Placental epithelial cell (primary cell): ENCODE data around the gene MPHOSPH9. TPM values are rescaled to one million over a fixed set of nuclear protein-coding genes. Genes with fewer than 3 reads are reported as not detected.

Source experiments
- small RNA-seq: library from RNA; depleted of rRNA; stranded (forward); fragments of <200 nt; gene quantifications from one replicate; pipeline ENCODE3, GENCODE V24; 2012
- total RNA-seq: library from RNA; depleted of rRNA; stranded (reverse); fragments of >200 nt; gene quantifications from 2 replicates; pipeline ENCODE4 v1.2.3, GENCODE V29; 2012

MPHOSPH9 gene, protein sequence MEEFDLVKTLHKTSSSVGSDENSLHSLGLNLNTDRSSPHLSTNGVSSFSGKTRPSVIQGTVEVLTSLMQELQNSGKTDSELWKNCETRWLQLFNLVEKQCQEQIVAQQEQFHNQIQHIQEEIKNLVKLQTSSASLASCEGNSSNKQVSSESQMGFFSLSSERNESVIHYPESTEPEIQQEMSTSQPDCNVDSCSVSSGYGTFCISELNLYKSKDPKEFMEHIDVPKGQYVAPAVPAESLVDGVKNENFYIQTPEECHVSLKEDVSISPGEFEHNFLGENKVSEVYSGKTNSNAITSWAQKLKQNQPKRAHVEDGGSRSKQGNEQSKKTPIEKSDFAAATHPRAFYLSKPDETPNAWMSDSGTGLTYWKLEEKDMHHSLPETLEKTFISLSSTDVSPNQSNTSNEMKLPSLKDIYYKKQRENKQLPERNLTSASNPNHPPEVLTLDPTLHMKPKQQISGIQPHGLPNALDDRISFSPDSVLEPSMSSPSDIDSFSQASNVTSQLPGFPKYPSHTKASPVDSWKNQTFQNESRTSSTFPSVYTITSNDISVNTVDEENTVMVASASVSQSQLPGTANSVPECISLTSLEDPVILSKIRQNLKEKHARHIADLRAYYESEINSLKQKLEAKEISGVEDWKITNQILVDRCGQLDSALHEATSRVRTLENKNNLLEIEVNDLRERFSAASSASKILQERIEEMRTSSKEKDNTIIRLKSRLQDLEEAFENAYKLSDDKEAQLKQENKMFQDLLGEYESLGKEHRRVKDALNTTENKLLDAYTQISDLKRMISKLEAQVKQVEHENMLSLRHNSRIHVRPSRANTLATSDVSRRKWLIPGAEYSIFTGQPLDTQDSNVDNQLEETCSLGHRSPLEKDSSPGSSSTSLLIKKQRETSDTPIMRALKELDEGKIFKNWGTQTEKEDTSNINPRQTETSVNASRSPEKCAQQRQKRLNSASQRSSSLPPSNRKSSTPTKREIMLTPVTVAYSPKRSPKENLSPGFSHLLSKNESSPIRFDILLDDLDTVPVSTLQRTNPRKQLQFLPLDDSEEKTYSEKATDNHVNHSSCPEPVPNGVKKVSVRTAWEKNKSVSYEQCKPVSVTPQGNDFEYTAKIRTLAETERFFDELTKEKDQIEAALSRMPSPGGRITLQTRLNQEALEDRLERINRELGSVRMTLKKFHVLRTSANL
- 32.6 and 38.0 TPM in 2 replicates for total RNA-seq

DNA sequence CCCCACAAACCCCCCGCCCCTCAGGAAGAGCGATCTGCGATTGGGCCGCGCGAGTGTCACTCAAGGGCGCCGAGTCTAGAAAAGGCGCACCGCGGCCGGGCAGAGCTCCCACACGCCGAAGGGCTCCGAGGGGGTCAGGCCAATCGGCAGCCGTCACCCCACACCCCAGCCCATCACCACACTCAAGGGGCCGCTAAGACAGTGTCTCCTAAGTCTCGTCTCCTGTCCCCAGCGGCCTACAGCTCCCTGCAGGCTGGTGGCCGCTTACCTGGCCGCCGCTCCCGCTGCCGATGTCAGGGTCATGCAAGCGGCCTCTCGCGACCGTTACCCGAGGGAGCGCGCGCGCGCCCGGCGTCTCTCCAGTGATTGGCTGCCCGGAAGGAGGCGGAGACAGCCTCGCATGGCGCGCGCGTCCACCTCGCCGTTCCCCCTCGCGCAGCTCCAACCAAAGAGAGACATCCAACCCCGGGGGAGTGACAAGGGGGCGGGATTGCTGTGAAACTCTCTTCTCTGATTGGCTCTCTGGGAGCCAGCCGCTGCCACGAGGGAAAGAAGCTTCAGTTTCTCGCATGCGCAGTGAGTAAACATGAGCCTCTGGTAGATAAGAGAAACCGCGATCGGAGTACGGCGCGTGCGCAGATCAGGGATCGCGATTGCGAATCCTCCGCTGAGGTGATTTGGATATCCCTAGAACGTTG, at the start of gene MPHOSPH9, which contains the start of gene MTRFR:
Gene MPHOSPH9, minus strand, starts transcription at position 335 of the 698 bp plus-strand sequence. CDS start 2,777 bp downstream, outside the sequence.
Gene MTRFR, plus strand, starts transcription at position 630 of the 698 bp plus-strand sequence. CDS start 20,239 bp downstream, outside the sequence.

DNA sequence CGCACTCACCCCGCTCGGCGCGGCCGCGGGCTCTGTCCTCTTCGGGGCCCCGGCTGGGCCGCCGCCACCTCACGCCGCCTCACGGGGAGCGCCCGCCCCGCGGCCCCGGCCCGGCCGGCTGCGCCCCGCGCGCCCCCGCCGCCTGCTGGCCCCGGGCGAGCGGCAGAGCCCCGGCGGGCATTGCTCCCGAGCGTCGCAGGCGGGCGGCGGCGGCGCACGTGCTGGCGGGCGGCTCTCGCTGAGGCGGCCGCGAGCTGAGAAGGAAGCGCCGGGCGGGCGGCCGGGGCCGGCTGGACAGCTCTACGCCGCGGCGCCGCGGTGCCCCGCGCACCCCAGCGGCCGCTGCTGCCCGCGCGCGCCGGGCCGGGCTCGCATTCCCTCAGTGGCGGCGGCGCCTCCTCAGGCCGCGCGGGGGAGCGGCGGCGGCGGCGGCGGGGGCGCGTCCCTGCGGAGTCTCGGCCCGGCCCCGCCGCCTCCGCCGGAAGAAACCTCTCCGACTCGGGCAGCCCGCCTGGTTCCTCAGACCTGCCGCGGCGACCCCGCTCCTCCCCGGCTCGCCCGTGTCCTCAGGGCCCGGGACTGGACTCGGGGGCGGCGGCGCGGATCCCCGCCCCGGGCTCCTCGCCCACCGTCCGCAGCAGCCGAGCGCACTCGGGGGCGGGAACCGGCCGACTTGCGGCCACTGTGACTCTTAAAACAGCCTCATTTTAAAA, 82.0 kb downstream of the MPHOSPH9 start, which contains the start of gene PITPNM2:
Gene PITPNM2, minus strand, starts transcription at position 347 of the 713 bp plus-strand sequence. CDS start 116,500 bp downstream, outside the sequence.

Small RNA genes within 50 kb of the gene (small RNA-seq; reads per million reads assigned to genes)
- not detected for gene RNA5SP375

Other genes with a start within 250 kb of the MPHOSPH9 start
- gene PITPNM2, start 82.1 kb downstream of the MPHOSPH9 start, total RNA-seq: 11.7 and 18.8 TPM in 2 replicates
- gene MTRFR, start 295 bp upstream of the MPHOSPH9 start, total RNA-seq: 9.5 and 12.2 TPM in 2 replicates
- gene CDK2AP1, start 38.7 kb upstream of the MPHOSPH9 start, total RNA-seq: 129 and 327 TPM in 2 replicates
- 19.2 and 20.7 TPM in 2 replicates for gene SBNO1, start 131.7 kb upstream of the MPHOSPH9 start, total RNA-seq
- gene KMT5A, start 151.0 kb upstream of the MPHOSPH9 start, total RNA-seq: 25.5 and 36.2 TPM in 2 replicates
- gene RILPL2, start 203.5 kb upstream of the MPHOSPH9 start, total RNA-seq: 0.87 and 2.0 TPM in 2 replicates
- 6.9 and 18.5 TPM in 2 replicates for gene SNRNP35, start 225.0 kb upstream of the MPHOSPH9 start, total RNA-seq